HG03460 (cell line): Measurements from ENCODE around the gene ASPSCR1.

ENCODE experiments used
- ATAC-seq: cut with Tn5 transposase; IDR thresholded peaks from one replicate; pipeline ENCODE4 v1.9.1; 2021; ENCODE audit not compliant: unreplicated experiment

Gene ASPSCR1

DNA sequence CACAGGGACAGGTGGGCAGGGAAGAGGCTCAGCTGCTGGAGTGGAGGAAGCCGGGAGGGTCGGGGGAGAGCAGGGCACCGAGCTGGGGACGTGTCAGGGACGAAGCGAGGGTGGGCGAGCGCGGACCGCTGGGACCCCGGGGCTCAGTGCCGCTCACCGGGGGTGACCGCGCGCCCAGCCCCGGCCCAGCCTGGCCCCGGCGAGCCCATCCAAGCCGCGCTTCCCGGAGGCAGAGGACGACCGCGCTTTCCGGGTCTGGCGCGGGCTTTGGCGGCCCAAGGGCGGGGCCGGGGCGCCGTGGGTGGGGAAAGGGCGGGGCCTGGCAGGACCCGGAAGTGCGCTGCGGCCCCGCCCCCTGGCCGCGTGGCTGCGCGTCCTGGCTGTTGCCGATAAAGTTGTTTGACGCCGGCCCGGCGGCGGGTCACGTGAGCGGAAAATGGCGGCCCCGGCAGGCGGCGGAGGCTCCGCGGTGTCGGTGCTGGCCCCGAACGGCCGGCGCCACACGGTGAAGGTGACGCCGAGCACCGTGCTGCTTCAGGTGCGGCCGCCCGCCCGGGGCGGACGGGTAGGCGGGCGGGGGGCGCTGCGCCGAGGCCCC, at the start of gene ASPSCR1:
Gene ASPSCR1, plus strand, starts transcription at position 419 of the 598 bp plus-strand sequence. Its CDS starts 18 bp downstream, at position 437.
- peak; percentile 80 for ATAC-seq

GRCh38 chr17:81927653-81928543, 49.5 kb upstream of the ASPSCR1 start, which contains the start of gene MAFG:
TSS of gene MAFG (minus strand) at chr17:81927735. CDS start at chr17:81923185, 4,550 bp downstream.
- peak; percentile 50 for ATAC-seq

DNA sequence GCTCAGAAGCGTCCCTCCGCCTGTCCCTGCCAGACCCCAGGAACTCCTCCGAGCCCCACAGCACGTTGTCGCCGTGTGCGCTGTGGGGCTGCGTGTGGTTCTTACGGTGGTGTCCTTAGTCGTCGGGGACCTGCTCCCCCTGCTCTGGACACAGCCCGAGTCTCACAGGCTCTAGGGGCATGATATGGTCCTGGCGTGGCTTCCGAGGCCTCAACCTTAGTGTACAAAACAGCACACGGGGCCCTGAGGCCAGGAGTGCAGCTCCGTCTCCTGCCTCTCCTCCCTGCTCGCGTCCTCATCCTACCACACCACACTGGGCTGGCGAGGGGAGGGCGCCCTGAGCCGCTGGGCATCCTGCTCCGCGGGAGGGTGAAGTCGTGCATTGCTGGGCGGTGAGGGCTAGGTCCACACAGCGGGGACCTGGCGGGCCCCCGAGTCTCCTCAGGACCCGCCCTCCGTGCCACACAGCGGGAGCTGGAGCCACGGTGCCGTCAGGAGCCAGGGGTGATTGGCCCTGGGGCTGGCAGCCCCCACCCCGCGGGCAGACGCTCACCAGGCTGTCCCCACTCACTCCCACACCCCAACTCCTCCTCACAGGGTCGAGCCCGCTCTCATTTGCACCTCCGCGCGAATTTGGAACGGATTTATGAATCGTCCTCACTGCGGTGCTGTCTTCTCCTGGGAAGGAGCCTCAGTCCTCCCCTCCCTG, 48.7 kb upstream of the ASPSCR1 start:
- no peak for ATAC-seq

DNA sequence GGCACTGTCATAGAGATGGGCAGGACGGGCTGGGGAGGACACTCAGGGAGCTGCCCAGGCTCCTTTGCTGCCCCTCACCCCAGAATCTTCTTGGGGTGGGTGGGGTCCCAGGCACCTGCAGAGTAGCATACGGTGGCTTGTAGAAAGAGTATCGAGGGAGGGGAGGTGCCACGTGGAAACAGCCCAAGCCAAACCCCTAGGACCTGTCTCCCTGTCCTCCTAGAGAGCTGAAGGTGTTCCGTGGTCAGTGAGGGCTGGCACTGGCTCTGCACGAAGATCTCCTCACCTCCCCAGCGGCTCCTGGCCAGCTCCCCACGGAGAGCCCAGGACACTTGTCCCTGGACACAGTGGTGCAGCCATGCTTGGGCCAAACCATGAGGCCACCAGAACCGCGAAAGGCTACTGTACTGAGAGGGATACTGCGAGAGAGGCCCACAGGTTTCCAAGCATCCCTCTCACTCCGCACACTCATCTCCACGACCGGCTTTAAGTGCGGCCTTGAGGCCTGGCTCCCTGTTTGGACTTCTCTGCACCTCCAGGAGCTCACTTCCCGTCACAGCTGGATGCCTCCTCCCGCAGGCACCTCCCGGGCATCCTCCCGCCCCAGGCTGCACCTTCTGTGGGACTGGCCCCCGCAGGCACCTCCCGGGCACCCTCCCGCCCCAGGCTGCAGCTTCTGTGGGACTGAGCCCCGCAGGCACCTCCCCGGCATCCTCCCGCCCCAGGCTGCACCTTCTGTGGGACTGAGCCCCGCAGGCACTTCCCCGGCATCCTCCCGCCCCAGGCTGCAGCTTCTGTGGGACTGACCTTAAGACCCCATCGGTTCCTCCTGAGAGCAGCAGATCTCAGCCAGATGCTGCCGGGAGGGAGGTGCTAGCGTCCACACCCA, 47.9 kb upstream of the ASPSCR1 start:
- ATAC-seq: no peak

DNA sequence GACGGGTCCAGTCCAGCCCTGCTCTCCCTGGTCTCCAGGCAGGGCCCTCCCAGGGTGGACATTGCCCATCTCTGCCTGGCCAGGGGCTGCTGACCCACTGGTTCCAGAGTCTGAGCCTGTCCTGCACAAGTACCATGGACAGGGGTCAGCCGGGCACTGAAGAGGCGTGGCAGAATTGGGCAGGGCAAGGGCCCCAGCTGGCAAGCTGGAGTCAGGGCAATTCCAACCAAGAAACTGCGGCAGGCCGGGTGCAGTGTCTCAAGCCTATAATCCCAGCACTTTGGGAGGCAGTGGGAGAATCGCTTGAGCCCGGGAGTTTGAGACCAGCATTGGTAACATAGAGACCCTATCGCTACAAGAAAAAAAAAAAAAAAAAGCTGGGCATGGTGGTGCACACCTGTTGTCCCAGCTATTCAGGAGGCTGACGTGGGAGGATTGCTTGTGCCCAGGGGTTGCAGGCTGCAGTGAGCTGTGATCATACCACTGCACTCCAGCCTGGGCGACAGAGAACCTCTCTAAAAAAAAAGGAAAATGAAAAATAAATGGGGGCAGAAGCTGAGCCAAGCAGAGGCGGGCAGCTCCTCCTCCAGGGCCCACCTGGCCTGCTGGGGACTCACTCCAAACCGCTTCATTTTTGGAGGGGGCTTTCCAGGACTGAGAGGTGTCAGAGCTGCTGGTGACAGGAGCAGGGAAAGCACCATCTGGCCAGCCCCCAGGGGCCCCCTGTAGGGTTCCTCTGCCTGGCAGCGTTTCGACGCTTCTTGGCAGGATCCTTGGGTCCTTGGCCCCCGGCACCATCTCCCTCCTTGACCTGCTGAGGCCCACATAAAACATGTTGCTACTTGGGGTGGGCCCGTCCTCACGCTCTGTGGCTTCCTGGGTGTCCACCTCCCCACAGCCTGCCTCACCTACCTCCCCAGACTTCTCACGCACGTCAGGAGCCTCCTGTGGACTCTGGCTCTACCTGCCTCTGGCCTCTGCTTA, 47.0 kb upstream of the ASPSCR1 start:
- no peak for ATAC-seq

DNA sequence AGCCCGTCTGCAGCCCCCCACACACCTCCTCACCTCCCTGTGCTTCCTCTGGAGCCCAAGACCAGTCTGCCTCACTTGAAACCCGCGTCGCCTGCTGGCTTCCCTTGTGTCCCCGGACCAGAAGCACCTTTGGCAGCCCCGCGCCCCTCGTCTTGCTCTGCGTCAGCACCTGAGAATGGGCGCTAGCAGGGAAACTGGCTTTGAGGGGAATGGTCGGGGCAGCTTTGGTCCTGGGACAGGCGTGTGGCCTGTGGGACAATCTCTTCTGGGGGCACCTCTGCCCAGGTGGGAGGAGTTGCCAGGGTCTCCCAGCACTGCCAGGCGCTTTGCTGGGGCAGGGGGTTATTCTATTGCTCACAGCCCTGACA, 46.3 kb upstream of the ASPSCR1 start:
- no peak for ATAC-seq

DNA sequence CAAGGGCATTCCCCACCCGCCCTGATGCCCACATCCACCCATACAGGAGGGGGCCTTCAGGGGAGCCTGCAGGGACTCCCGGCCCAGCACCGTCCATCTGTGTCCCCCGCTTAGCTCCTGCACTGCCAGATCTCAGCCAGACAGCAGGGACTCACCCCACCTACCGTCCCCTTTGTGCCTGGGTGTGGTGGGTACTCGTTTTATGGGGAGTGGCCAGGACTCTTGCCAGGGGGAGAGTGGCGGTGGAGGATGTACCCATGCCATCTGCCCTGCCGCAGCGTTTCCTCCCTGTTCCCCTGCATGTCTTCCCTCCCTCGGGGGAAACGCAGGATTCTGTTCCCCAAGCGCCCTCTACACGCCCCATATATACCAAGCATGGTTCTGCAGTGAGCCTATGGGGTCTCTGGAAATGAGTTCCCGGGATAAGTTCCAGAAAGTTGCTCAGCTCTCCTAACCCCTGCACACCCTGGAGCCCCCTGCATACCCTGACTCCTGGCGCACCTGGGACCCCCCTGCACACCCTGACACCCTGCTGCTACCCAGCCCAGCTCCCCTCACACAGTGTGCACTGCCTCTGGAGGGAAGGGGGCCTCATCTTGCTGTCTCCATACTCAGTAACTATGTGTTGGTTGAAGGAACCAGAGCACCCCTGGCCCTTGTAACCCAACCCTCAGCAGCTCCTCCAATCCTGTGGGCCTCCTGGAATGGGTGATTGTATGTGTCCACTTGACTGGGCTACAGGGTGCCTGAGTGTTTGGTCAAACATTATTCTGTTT, 45.7 kb upstream of the ASPSCR1 start:
- no peak for ATAC-seq

GRCh38 chr17:81932333-81932983, 45.0 kb upstream of the ASPSCR1 start:
- no peak for ATAC-seq

DNA sequence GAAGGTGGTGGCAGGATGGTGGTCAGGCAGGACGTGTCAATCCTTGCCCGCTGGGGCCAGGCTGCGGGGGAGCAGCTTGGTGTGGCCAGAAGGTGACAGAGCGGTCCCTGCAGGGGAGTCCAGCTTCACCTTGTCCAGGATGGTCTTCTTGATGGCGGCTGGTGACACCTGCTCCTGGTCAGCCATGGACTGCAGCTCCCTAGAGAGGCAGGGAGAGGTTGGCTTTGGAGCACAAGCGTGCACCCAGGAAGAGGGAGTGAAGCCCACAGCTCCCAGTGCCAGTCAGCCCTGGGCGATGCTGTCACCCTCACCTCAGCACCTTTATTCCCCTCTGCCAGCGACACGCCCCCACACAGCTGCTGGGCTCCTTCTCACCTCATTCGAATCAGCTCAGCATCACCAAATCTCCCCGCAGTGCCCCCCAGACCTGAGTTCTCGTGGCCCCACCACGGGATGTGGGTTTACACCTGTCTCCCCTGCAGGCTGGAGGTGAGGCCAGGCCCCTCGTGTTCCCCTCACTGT, 44.2 kb upstream of the ASPSCR1 start:
- no peak for ATAC-seq

DNA sequence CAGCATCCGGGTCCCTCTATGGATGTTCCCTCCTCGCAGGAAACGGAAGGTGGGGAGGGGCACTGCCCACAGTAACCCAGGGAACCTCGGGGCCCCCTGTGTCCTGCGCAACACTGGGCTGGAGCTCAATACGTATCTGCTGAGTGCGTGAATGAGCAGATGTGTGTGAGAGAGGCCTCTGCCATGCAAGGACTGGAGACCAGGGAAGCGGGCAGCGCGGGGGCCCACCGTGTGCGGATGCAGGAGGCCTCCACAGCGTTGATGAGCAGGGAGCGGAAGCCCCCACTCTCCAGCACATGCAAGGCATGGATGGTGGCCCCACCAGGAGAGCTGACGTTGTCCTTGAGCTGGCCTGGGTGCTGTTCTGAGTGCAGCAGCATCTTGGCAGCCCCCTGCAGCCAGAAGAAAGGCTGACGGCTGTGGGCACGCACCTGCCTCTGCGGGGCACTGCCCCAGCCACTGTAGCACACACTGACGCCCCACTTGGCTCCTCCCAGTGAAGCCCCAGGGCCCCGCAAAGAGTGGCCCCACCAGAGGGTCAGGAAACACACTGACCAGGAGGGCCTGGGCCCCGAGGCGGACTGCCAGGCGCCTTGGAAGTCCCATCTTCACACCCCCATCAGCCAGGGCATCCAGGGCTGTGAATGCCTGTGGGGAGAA, 43.2 kb upstream of the ASPSCR1 start:
- no peak for ATAC-seq

DNA sequence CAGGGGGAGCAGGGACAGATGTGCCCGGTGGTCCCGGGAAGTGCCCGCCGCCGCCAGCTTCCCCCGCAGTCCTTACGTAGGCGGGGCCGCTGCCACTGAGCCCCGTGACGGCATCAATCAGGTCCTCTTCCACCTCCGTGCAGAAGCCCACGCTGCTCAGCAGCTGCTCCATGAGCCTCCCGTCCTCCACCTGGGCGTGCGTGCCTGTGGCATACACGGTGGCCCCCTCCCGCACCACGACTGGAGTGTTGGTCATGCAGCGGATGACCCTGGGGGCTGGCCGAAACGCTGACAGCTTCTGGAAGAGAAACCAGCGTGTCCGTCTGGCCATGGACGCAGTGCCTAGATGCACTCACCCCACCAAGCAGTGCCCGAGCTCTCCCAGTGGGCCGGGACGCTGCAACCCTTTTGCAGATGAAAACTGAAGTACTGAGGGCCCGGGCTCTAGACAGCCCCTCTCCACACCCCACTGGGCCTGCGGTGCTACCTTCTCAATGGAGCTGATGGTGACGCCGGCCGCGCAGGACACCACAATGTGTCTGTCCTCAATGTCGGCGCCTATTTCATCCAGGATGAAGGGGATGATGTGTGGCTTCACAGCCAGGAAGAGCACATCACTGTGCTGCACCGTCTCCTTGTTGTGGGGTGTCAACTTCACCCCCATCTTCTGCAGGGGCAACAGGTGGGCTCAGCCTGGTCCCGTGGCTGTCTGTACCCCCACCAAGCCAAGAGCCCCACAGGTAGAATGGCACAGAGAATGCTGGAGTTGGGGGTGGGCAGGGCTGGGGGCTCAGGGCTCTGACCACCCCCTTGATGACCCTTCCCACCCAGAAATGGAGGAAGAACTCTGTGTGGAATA, 42.4 kb upstream of the ASPSCR1 start:
- ATAC-seq: no peak

DNA sequence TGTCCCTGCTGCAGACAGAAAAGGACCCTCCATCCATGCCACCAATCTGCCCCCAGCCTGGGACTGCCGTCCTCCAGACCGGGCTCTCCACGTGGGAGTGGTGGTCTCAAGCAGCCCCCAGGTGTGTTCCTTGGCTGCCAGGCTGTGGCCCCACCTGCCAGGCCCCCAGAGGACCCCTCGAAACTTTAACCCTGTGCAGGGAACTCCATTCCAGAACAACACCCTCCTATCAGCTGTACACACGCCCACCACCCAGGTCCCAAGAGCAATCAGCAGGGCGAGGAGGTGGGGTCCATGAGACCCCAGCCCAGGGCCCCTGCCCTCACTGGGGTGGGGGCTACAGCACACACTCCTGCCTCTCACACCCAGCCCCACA, 41.7 kb upstream of the ASPSCR1 start:
- no peak for ATAC-seq

DNA sequence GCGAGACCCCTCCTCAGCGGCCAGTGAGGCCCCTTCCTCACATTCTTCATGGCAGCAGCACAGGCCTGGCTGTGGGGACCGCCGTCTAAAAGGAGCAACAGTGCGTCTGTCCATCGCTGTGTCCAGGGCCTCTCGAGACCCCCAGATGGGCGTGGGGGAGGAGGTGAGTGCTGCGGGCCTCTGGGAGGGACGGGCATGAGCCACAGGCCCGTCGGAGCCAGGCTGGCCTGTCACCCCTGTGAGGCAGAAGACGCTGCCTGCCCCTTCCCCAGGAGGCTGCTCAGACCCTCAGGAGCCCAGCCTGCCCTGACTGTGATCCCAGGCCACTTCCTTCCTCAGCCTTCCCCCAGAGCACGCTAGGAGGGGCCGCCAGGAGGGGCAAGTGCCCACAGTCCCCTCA, 38.2 kb upstream of the ASPSCR1 start:
- no peak for ATAC-seq

- no peak for ATAC-seq
These were observed 37.5 kb upstream of the ASPSCR1 start for GRCh38 chr17:81939881-81940385.

- ATAC-seq: no peak
These were observed 36.6 kb upstream of the ASPSCR1 start for GRCh38 chr17:81940538-81941483.
